ENCODE results near the gene SHQ1. TPM values are rescaled to one million over a fixed set of nuclear protein-coding genes. Genes with fewer than 3 reads are reported as not detected.
"Not testable (repeated sequence)": the region's sequence is repeated elsewhere in the genome, so short reads cannot be mapped to it uniquely, and the experiment has no call there.

SHQ1 gene
- polyA plus RNA-seq, 1 donor, result 31.6 TPM

GRCh38 chr3:72720566-72720965, 127.7 kb downstream of the SHQ1 start:
- DNase-seq, result no peak

DNA sequence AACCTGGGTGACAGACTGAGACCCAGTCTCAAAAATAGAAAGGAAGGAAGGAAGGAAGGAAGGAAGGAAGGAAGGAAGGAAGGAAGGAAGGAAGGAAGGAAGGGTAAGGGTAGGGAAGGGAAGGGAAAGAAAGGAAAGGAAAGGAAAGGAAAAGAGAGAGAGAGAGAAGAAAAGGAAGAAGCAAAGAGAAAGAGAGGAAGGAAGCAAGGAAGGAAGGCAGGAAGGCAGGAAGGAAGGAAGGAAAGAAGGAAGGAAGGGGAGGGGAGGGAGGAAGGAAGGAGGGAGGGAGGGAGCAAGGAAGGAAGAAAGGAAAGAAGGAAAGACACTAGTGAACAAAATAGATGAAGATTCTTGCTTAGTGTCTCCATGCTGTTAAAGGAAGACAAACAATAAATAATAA, 129.1 kb downstream of the SHQ1 start:
- no peak for DNase-seq

DNA sequence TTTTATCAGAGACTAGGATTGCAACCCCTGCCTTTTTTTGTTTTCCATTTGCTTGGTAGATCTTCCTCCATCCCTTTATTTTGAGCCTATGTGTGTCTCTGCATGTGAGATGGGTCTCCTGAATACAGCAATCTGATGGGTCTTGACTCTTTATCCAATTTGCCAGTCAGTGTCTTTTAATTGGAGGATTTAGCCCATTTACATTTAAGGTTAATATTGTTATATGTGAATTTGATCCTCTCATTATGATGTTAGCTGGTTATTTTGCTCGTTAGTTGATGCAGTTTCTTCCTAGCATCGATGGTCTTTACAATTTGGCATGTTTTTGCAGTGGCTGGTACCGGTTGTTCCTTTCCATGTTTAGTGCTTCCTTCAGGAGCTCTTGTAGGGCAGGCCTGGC, 134.1 kb downstream of the SHQ1 start:
- not testable (repeated sequence) for DNase-seq

- not testable (repeated sequence) for DNase-seq
Measured at GRCh38 chr3:72710471-72710870, 137.8 kb downstream of the SHQ1 start.

GRCh38 chr3:72708441-72708840, 139.8 kb downstream of the SHQ1 start:
- DNase-seq, result no peak

DNA sequence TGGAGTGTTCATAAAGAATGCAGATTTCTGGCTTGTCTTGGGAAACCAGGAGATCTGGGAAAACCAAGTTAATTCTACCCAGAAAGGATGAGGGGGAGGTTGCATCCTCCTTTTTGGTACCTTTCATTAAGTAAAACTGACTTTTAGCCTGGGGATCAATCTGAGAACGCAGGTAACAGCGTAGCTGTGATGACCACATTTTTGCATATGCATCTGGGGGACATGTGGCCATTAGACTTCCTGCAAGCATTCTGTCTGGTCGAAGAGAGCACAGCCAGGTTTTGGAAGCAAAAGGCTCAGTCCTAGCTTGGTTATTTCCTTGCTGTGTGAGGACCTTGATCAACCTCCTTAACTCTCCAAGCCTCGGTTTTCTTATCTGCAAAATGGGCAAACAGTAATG, 145.2 kb downstream of the SHQ1 start:
- no peak for DNase-seq

DNA sequence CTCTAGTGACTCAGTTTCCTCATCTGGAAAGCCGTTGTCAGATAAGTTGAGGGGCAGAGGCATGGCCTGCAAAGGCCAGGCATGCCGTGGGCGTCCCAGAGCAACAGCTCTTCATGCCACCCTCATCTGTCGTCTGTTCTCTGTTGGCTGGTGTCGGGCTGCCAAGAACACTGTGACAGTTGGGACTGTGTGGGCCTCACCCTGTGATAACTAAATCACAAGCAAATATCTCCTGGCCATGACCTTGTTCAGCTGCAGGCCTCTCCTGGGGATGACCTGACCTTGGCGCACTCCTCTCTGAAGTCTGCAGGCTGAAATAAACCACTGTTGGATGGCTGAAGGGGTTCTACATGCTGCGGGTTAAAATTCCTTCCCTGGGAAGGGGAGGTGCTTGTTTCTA, 145.9 kb downstream of the SHQ1 start:
- no peak for DNase-seq

GRCh38 chr3:72700106-72700505, 148.1 kb downstream of the SHQ1 start:
- DNase-seq, result no peak

DNA sequence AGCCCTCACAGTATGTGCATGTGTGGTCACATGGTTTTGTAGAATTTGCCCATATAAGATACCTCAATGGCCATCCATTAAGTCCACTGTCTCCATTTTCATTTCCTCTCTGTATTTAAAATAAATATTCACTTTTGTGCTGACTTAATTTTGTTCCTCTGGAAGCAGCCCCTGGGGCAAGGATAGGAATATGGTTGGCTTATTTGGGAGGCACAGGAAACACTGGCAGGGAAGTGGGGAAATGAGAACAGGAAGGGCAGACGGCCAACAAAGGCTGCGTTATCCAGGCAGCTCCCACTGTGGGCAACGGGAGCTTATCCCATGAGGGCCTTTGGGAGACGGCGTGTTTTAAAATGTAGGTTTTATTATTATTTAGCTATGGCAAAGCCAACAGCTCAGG, 148.6 kb downstream of the SHQ1 start:
- no peak for DNase-seq

Other genes starting within 250 kb of the SHQ1 start
- 18.3 TPM for gene GXYLT2, start 39.6 kb upstream of the SHQ1 start, polyA plus RNA-seq (ENCODE audit: insufficient read length)
- 99.9 TPM for gene PPP4R2, start 148.4 kb upstream of the SHQ1 start, polyA plus RNA-seq (ENCODE audit: insufficient read length)
- gene EBLN2, start 213.2 kb upstream of the SHQ1 start, polyA plus RNA-seq (ENCODE audit: insufficient read length), result 7.7 TPM

Measured in left kidney (tissue), 2 donors.